HepG2 (cell line): Measurements from ENCODE around the gene HNRNPA1. TPM values are rescaled to one million over a fixed set of nuclear protein-coding genes. Genes with fewer than 3 reads are reported as not detected.

Source experiments
- AHDC1 ChIP-seq: sonication (generic); formaldehyde crosslinking; IDR thresholded peaks from 2 replicates; pipeline ENCODE4 v1.5.1; 2020; ENCODE audit warnings: mild to moderate bottlenecking, missing genetic modification reagents, borderline replicate concordance
- ARID4A ChIP-seq: sonication (generic); formaldehyde crosslinking; IDR thresholded peaks from 2 replicates; pipeline ENCODE4 v1.5.0; 2020; ENCODE audit warnings: mild to moderate bottlenecking, missing genetic modification reagents, borderline replicate concordance
- BORCS8-MEF2B ChIP-seq: sonication (generic); formaldehyde crosslinking; IDR thresholded peaks from 2 replicates; pipeline ENCODE4 v1.8.0; 2022; ENCODE audit warnings: mild to moderate bottlenecking, missing genetic modification reagents
- HDAC1 ChIP-seq: sonication (generic); formaldehyde crosslinking; IDR thresholded peaks from 2 replicates; pipeline ENCODE4 v1.5.1; 2020; ENCODE audit warnings: mild to moderate bottlenecking, missing genetic modification reagents
- KLF12 ChIP-seq: sonication (generic); formaldehyde crosslinking; IDR thresholded peaks from 2 replicates; pipeline ENCODE4 v1.4.0; 2020; ENCODE audit warnings: missing genetic modification reagents, borderline replicate concordance
- MAFF ChIP-seq: IDR thresholded peaks from 2 replicates; pipeline ENCODE4 v1.6.1; 2011; ENCODE audit warnings: low read depth, low read length, improper control_type of control experiment
- MAFK ChIP-seq, 2 experiments: IDR thresholded peaks in 1 of 2; conservative IDR thresholded peaks in 1 of 2; 2 replicates each; pipeline ENCODE4 v1.6.1; 2011; ENCODE audit warnings: improper control_type of control experiment in 2 of 2, low read length in 2 of 2
- PHF8 ChIP-seq: sonication (generic); formaldehyde crosslinking; IDR thresholded peaks from 2 replicates; pipeline ENCODE4 v1.5.0; 2020; ENCODE audit warnings: missing genetic modification reagents
- RAD21 ChIP-seq: fragments of 450-650 bp; formaldehyde crosslinking; IDR thresholded peaks from 2 replicates; pipeline ENCODE4 v1.5.0; 2020; ENCODE audit warnings: mild to moderate bottlenecking
- polyA plus RNA-seq, 8 experiments: library from polyadenylated mRNA; depleted of rRNA in 3 of 8; stranded (reverse) in 7 of 8; unstranded in 1 of 8; fragments of >200 nt; fragmentation: Illumina TruSeq in 4 of 8; extraction: Trizol in 4 of 8; gene quantifications; 2 replicates each; pipeline versions ENCODE4 v1.2.1 to v1.2.3, GENCODE V29; 2011 to 2016; ENCODE audit warnings: low read depth in 4 of 8, missing spikeins in 1 of 8, mixed read lengths in 1 of 8; ENCODE audit not compliant: insufficient read depth in 1 of 8
- total RNA-seq, 5 experiments: library from RNA; depleted of rRNA; stranded (reverse); fragments of >200 nt; fragmentation: Illumina TruSeq; extraction: Trizol; gene quantifications; 2 replicates each; pipeline ENCODE4 v1.2.3, GENCODE V29; 2016; ENCODE audit warnings: low read depth in 1 of 5

HNRNPA1 gene
- total and polyA plus RNA-seq, 2 of the 13 experiments (the other 11 are each of a cell fraction or from before 2014, with no cell fraction given) = 535 to 1,820 TPM

- no peak for TF ChIP-seq MAFK (conservative IDR thresholded peaks at IDR 0.05 in 1 of 2, IDR thresholded peaks at IDR 0.05 in 1 of 2; ENCODE audit: low read length in 2 of 2)
- TF ChIP-seq MAFF = no peak
- no peak; the same call in 1 of the 2 replicates for TF ChIP-seq ARID4A (CRISPR knock-in tag)
- 0 out of 2 replicates have a peak, but pooled peaks have one; percentile 48 for TF ChIP-seq BORCS8-MEF2B (CRISPR knock-in tag)
- peak; percentile 29; the same call in 1 of the 2 replicates for TF ChIP-seq RAD21
- no peak for TF ChIP-seq HDAC1 (CRISPR knock-in tag)
- no peak for TF ChIP-seq PHF8
- no peak for TF ChIP-seq KLF12 (CRISPR knock-in tag)
- TF ChIP-seq AHDC1 (CRISPR knock-in tag) = no peak
Observed at GRCh38 chr12:54287261-54288157, 7.0 kb downstream of the HNRNPA1 start (continued).
